Measurements from ENCODE around the gene NLRP6. TPM values are rescaled to one million over a fixed set of nuclear protein-coding genes. Genes with fewer than 3 reads are reported as not detected.
"Not testable (repeated sequence)": the region's sequence is repeated elsewhere in the genome, so short reads cannot be mapped to it uniquely, and the experiment has no call there.

The NLRP6 gene
- total RNA-seq, 1 donor from 2014 or later = not detected

GRCh38 chr11:285894-286220 lies 7.7 kb downstream of the NLRP6 start:
- Mint-ChIP-seq H3K27me3 (ENCODE audit: unreplicated experiment) (no peaks in the 10 kb centered on the region), H3K4me3 (ENCODE audit: unreplicated experiment) (no peak overlapping the region), H3K27ac (ENCODE audit: unreplicated experiment) (no peak overlapping the region), H3K9me3 (ENCODE audit: unreplicated experiment) (no peaks in the 10 kb centered on the region), H3K4me1 (ENCODE audit: unreplicated experiment) (peaks cover 12% of the 10 kb centered on the region), H3K36me3 (ENCODE audit: unreplicated experiment) (no peaks in the 10 kb centered on the region)
- DNase-seq (ENCODE audit: extremely low spot score, unreplicated experiment) = no peak
- TF ChIP-seq CTCF (IDR thresholded peaks at IDR 0.05) = no peak

GRCh38 chr11:286977-287820 lies 9.0 kb downstream of the NLRP6 start:
- H3K27ac Mint-ChIP-seq (ENCODE audit: unreplicated experiment); H3K27me3 Mint-ChIP-seq (ENCODE audit: unreplicated experiment); DNase-seq (ENCODE audit: extremely low spot score, unreplicated experiment); H3K9me3 Mint-ChIP-seq (ENCODE audit: unreplicated experiment); H3K36me3 Mint-ChIP-seq (ENCODE audit: unreplicated experiment): not testable (repeated sequence)
- H3K4me1 Mint-ChIP-seq (ENCODE audit: unreplicated experiment) = peaks cover 15% of the 10 kb centered on the region
- H3K4me3 Mint-ChIP-seq (ENCODE audit: unreplicated experiment) = peak overlapping the region; percentile 61

DNA sequence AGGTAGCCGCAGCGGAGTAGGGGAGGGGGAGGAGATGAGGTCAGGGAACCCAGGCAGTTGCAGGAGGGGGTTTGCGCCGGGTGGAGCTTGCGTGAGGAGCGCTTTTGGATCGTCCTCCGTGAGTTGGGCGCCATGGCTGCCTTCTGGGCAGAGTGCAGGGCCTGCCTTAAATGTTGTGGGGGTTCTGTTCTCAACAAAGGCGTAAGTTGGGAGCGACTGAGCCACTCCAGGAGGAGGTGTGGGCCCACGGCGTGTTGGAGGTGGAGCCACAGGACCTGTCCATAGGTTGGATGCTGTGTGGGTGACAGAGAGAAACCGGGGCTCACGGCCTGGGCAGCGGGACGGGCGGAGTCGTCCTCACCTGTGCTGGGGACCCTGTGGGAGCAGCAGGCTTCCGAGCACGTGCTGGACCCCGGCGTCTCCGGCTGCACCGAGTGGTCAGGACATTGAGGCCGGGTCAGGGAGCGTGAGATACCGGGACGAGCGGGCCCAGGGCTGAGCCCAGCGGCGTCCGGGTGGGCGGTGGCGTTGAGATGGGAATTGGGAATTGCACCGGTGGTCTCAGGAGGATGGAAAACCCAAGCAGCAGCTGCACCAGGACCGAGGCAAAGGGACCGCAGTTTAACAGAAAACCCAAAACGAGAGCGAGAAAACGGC lies 9.7 kb downstream of the NLRP6 start:
- DNase-seq (ENCODE audit: extremely low spot score, unreplicated experiment) = no peak
- H3K4me3 Mint-ChIP-seq (ENCODE audit: unreplicated experiment) = peak overlapping the region; percentile 70
- H3K27me3 Mint-ChIP-seq (ENCODE audit: unreplicated experiment) = no peaks in the 10 kb centered on the region
- no peaks in the 10 kb centered on the region for H3K9me3 Mint-ChIP-seq (ENCODE audit: unreplicated experiment)
- no peak for TF ChIP-seq CTCF (IDR thresholded peaks at IDR 0.05)
- H3K4me1 Mint-ChIP-seq (ENCODE audit: unreplicated experiment) = peaks cover 15% of the 10 kb centered on the region
- no peaks in the 10 kb centered on the region for H3K36me3 Mint-ChIP-seq (ENCODE audit: unreplicated experiment)
- peak overlapping the region; percentile 41 for H3K27ac Mint-ChIP-seq (ENCODE audit: unreplicated experiment)

GRCh38 chr11:288478-289397 lies 10.5 kb downstream of the NLRP6 start, which contains the start of gene PGGHG:
TSS of gene PGGHG (plus strand) at chr11:289126. CDS start at chr11:289817, 691 bp downstream.
- Mint-ChIP-seq H3K4me1 (ENCODE audit: unreplicated experiment) (peaks cover 15% of the 10 kb centered on the region), H3K36me3 (ENCODE audit: unreplicated experiment) (no peaks in the 10 kb centered on the region), H3K9me3 (ENCODE audit: unreplicated experiment) (no peaks in the 10 kb centered on the region), H3K4me3 (ENCODE audit: unreplicated experiment) (peak within 1 kb of the TSS; percentile 70), H3K27ac (ENCODE audit: unreplicated experiment) (peak within 1 kb of the TSS; percentile 41), H3K27me3 (ENCODE audit: unreplicated experiment) (no peaks in the 10 kb centered on the region)
- DNase-seq (ENCODE audit: extremely low spot score, unreplicated experiment) = no peak
- TF ChIP-seq CTCF (IDR thresholded peaks at IDR 0.05) = no peak

DNA sequence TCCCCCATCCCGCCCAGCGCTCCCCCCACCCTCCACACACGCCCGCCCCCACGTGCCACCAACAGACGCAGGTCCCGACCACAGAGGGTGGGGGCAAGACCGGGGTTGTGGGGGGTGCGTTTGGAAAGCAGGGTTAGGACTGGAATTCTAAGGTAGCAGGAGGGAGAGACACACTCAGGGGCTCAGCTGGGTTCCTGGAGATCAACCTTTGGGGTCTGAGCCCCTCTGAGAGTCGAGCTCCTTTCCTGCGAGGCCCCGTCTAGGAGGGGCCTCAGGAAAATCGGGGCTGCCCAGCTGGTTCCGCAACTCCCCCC lies 11.1 kb downstream of the NLRP6 start:
- H3K4me1 Mint-ChIP-seq (ENCODE audit: unreplicated experiment) = peaks cover 15% of the 10 kb centered on the region
- no peaks in the 10 kb centered on the region for H3K27me3 Mint-ChIP-seq (ENCODE audit: unreplicated experiment)
- no peak for TF ChIP-seq CTCF (IDR thresholded peaks at IDR 0.05)
- H3K27ac Mint-ChIP-seq (ENCODE audit: unreplicated experiment) = peak overlapping the region; percentile 18
- H3K9me3 Mint-ChIP-seq (ENCODE audit: unreplicated experiment) = no peaks in the 10 kb centered on the region
- DNase-seq (ENCODE audit: extremely low spot score, unreplicated experiment) = no peak
- H3K4me3 Mint-ChIP-seq (ENCODE audit: unreplicated experiment) = peak overlapping the region; percentile 69
- peaks cover 1% of the 10 kb centered on the region for H3K36me3 Mint-ChIP-seq (ENCODE audit: unreplicated experiment)
